SU-DHL-6 (cell line): Measurements from ENCODE around the gene FARS2.

Experiments used
- H2AFZ ChIP-seq: fragments of 200-600 bp; sonication (generic); 2 replicates; pipeline ENCODE4 v1.6.1; 2014; ENCODE audit warnings: low read depth, mild to moderate bottlenecking, moderate library complexity, mixed read lengths, antibody characterized with exemption, low read length; ENCODE audit not compliant: severe bottlenecking
- H3F3A ChIP-seq: fragments of 200-600 bp; shearing (Covaris generic); 2 replicates; pipeline ENCODE4 v1.6.0; 2016; ENCODE audit warnings: antibody characterized with exemption, mild to moderate bottlenecking; ENCODE audit not compliant: insufficient read depth
- H3K27ac ChIP-seq: fragments of 200-600 bp; sonication (generic); 2 replicates; pipeline ENCODE4 v1.5.1; 2016; ENCODE audit warnings: low read depth, mild to moderate bottlenecking, low read length, moderate library complexity, mixed read lengths
- H3K27me3 ChIP-seq: fragments of 200-600 bp; sonication (generic), shearing (Covaris generic); 2 replicates; pipeline ENCODE4 v1.6.0; 2014; ENCODE audit warnings: mild to moderate bottlenecking, low read length
- H3K36me3 ChIP-seq: fragments of 200-600 bp; sonication (generic); 2 replicates; pipeline ENCODE4 v1.6.1; 2014; ENCODE audit warnings: mild to moderate bottlenecking, low read length, mixed read lengths
- H3K4me2 ChIP-seq: fragments of 300-600, 200-600 bp; shearing (Covaris generic), sonication (generic); 2 replicates; pipeline ENCODE4 v1.6.0; 2014; ENCODE audit warnings: low read length, low read depth, mild to moderate bottlenecking; ENCODE audit not compliant: poor library complexity, severe bottlenecking
- H3K4me3 ChIP-seq: fragments of 200-600 bp; sonication (generic); 2 replicates; pipeline ENCODE4 v1.5.1; 2014; ENCODE audit warnings: antibody characterized with exemption, low read length, mild to moderate bottlenecking, mixed read lengths; ENCODE audit not compliant: insufficient read depth, poor library complexity, severe bottlenecking
- H3K79me2 ChIP-seq: fragments of 200-600 bp; sonication (generic); 2 replicates; pipeline ENCODE4 v1.6.1; 2014; ENCODE audit warnings: mild to moderate bottlenecking, low read length, moderate library complexity; ENCODE audit not compliant: insufficient read depth
- H3K9ac ChIP-seq: fragments of 200-600 bp; sonication (generic); 2 replicates; pipeline ENCODE4 v1.7.0; 2014; ENCODE audit warnings: mild to moderate bottlenecking, low read length
- H3K9me2 ChIP-seq: fragments of 200-600 bp; sonication (generic); replicated peaks from 2 replicates; pipeline ENCODE4 v1.6.1; 2014; ENCODE audit warnings: low read length; ENCODE audit not compliant: insufficient read depth
- H3K9me3 ChIP-seq: fragments of 200-600 bp; sonication (generic); 2 replicates; pipeline ENCODE4 v1.6.1; 2014; ENCODE audit warnings: low read length, mixed read lengths; ENCODE audit not compliant: insufficient read depth
- H4K20me1 ChIP-seq: fragments of 200-600 bp; sonication (generic); 2 replicates; pipeline ENCODE4 v1.6.1; 2014; ENCODE audit warnings: low read depth, mild to moderate bottlenecking, antibody characterized with exemption, low read length, moderate library complexity, mixed read lengths
- EZH2phosphoT487 ChIP-seq: fragments of 200-600 bp; sonication (generic), shearing (Covaris generic); conservative IDR thresholded peaks from 2 replicates; pipeline ENCODE4 v1.6.1; 2018; ENCODE audit warnings: mild to moderate bottlenecking, antibody characterized with exemption, low read length, moderate library complexity, mixed read lengths
- TF ChIP-seq, protein P1 (sequence below): fragments of 200-600 bp; sonication (generic); IDR thresholded peaks from one replicate; pipeline ENCODE4 v1.5.1; 2017; ENCODE audit warnings: antibody characterized with exemption, mild to moderate bottlenecking, low read length, moderate library complexity; ENCODE audit not compliant: insufficient read depth, poor library complexity, severe bottlenecking

The FARS2 gene

DNA sequence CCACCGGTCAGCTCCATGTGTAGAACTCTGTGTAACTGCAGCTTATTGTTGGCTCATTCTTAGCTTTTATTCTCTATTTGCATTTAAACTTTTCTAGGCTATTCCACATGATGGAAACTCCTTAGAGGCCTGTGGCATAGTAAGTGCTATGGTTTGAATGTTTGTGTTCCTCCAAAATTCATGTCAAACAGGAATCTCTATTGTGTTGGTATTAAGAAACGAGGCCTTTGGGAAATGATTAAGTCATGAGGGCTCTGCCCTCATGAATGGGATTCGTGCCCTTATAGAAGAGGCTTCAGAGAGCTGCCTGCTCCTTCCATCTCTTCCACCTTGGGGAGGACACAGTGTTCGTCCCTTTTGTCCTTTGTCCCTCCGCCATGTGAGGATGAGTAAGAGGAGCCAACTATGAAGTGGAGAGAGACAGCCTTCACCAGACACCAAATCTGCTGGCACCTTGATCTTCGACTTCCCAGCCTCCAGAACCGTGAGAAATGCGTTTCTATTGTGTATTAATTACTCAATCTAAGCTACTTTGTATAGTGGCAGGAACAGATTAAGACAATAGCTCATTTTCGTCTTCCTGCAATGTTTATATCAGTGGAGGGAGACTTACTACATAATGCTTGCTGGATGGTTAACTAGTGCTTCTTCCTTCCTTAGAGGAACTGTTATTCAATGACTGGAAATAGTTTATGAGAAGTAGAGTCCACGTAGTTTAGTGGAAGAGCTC, 361.1 kb downstream of the FARS2 start:
- Histone ChIP-seq H3K27ac (no peak overlapping the region), H4K20me1 (no peaks in the 10 kb centered on the region), H3K9me2 (no peaks in the 10 kb centered on the region)

DNA sequence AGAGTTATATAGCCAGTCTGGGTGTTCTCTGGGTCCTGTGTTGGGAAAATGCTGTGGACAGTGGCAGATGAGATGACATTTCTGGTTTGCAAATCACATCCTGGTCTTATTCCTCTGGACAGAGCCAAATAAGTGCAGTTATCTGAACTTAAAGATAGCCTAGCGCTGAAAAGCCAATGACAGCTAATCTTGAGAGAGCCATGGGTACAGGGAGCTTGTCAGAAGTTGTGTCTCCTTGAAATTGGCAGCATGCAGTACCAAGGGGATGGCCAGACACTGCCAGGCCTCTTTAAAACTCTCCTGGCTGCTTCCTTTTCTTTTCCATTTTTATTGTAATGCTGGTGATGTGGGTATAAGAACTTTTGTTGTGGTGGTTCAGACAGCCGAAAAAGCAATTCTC, 362.5 kb downstream of the FARS2 start:
- no peaks in the 10 kb centered on the region for H3K27me3 ChIP-seq
- TF ChIP-seq EZH2phosphoT487: no peak
- TF ChIP-seq, protein P1, sequence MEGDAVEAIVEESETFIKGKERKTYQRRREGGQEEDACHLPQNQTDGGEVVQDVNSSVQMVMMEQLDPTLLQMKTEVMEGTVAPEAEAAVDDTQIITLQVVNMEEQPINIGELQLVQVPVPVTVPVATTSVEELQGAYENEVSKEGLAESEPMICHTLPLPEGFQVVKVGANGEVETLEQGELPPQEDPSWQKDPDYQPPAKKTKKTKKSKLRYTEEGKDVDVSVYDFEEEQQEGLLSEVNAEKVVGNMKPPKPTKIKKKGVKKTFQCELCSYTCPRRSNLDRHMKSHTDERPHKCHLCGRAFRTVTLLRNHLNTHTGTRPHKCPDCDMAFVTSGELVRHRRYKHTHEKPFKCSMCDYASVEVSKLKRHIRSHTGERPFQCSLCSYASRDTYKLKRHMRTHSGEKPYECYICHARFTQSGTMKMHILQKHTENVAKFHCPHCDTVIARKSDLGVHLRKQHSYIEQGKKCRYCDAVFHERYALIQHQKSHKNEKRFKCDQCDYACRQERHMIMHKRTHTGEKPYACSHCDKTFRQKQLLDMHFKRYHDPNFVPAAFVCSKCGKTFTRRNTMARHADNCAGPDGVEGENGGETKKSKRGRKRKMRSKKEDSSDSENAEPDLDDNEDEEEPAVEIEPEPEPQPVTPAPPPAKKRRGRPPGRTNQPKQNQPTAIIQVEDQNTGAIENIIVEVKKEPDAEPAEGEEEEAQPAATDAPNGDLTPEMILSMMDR: no peak
- H3F3A ChIP-seq: no peaks in the 10 kb centered on the region
- H3K9me3 ChIP-seq: no peaks in the 10 kb centered on the region
- no peaks in the 10 kb centered on the region for H3K79me2 ChIP-seq
- no peak overlapping the region for H3K27ac ChIP-seq
- no peak overlapping the region for H3K4me2 ChIP-seq
- H2AFZ ChIP-seq: no peak overlapping the region
- H3K4me3 ChIP-seq: no peak overlapping the region
- no peaks in the 10 kb centered on the region for H3K36me3 ChIP-seq
- H3K9ac ChIP-seq: no peak overlapping the region
- no peaks in the 10 kb centered on the region for H3K9me2 ChIP-seq
- no peaks in the 10 kb centered on the region for H4K20me1 ChIP-seq

More for the DNA sequence above, 361.1 kb downstream of the FARS2 start:
- Histone ChIP-seq H3K4me2 (no peak overlapping the region), H2AFZ (no peak overlapping the region), H3K36me3 (no peaks in the 10 kb centered on the region), H3F3A (no peaks in the 10 kb centered on the region), H3K79me2 (no peaks in the 10 kb centered on the region), H3K9me3 (no peaks in the 10 kb centered on the region), H3K9ac (no peak overlapping the region), H3K4me3 (no peak overlapping the region), H3K27me3 (no peaks in the 10 kb centered on the region)
- no peak for TF ChIP-seq EZH2phosphoT487
- TF ChIP-seq, protein P1: no peak

DNA sequence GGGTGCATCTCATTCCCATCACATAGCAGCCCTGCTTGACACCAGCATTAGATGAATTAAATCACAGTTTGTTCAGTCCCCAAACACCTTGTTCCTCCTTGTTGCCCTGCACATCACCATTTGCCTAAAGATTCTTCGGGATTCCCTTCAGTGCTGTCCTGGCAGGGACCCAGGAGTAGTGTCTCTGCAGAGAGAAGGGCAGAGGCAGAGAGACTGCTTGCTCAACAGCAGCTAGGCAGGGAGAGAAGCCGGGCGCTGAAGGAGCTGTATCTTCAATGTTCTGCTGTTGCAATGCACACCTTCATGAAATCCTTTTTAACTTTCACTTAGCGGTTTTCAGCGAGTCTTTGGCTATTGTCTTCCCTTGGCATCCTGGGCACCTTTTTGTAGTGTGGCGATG, 362.9 kb downstream of the FARS2 start:
- Histone ChIP-seq H4K20me1 (no peaks in the 10 kb centered on the region), H3K9me2 (no peaks in the 10 kb centered on the region), H3K4me2 (no peak overlapping the region), H3K9me3 (no peaks in the 10 kb centered on the region), H2AFZ (no peak overlapping the region), H3K36me3 (no peaks in the 10 kb centered on the region), H3F3A (no peaks in the 10 kb centered on the region), H3K9ac (no peak overlapping the region), H3K4me3 (no peak overlapping the region), H3K27me3 (no peaks in the 10 kb centered on the region), H3K79me2 (no peaks in the 10 kb centered on the region), H3K27ac (no peak overlapping the region)
- no peak for TF ChIP-seq EZH2phosphoT487
- TF ChIP-seq, protein P1: no peak
